ENCODE measurements around the gene PAM16.

- TF ChIP-seq, protein P1, sequence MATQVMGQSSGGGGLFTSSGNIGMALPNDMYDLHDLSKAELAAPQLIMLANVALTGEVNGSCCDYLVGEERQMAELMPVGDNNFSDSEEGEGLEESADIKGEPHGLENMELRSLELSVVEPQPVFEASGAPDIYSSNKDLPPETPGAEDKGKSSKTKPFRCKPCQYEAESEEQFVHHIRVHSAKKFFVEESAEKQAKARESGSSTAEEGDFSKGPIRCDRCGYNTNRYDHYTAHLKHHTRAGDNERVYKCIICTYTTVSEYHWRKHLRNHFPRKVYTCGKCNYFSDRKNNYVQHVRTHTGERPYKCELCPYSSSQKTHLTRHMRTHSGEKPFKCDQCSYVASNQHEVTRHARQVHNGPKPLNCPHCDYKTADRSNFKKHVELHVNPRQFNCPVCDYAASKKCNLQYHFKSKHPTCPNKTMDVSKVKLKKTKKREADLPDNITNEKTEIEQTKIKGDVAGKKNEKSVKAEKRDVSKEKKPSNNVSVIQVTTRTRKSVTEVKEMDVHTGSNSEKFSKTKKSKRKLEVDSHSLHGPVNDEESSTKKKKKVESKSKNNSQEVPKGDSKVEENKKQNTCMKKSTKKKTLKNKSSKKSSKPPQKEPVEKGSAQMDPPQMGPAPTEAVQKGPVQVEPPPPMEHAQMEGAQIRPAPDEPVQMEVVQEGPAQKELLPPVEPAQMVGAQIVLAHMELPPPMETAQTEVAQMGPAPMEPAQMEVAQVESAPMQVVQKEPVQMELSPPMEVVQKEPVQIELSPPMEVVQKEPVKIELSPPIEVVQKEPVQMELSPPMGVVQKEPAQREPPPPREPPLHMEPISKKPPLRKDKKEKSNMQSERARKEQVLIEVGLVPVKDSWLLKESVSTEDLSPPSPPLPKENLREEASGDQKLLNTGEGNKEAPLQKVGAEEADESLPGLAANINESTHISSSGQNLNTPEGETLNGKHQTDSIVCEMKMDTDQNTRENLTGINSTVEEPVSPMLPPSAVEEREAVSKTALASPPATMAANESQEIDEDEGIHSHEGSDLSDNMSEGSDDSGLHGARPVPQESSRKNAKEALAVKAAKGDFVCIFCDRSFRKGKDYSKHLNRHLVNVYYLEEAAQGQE (IDR thresholded peaks at IDR 0.05) = no peak
- TF ChIP-seq, protein P2, sequence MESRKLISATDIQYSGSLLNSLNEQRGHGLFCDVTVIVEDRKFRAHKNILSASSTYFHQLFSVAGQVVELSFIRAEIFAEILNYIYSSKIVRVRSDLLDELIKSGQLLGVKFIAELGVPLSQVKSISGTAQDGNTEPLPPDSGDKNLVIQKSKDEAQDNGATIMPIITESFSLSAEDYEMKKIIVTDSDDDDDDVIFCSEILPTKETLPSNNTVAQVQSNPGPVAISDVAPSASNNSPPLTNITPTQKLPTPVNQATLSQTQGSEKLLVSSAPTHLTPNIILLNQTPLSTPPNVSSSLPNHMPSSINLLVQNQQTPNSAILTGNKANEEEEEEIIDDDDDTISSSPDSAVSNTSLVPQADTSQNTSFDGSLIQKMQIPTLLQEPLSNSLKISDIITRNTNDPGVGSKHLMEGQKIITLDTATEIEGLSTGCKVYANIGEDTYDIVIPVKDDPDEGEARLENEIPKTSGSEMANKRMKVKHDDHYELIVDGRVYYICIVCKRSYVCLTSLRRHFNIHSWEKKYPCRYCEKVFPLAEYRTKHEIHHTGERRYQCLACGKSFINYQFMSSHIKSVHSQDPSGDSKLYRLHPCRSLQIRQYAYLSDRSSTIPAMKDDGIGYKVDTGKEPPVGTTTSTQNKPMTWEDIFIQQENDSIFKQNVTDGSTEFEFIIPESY (IDR thresholded peaks at IDR 0.05) = no peak
- TF ChIP-seq TAF1 (conservative IDR thresholded peaks at IDR 0.05) = no peak
- no peak for TF ChIP-seq HNF4G (IDR thresholded peaks at IDR 0.05)
Measured at GRCh38 chr16:4395055-4395726, 44.1 kb upstream of the PAM16 start.
